GM18873 (cell line): Measurements from ENCODE around the gene MAST4.

ENCODE experiments used
- ATAC-seq: cut with Tn5 transposase; IDR thresholded peaks from one replicate; pipeline ENCODE4 v1.9.1; 2021; ENCODE audit warnings: mild to moderate bottlenecking, moderate library complexity, moderate number of reproducible peaks; ENCODE audit not compliant: unreplicated experiment, low FRiP score

MAST4 gene

GRCh38 chr5:67214707-67215447 is 618.7 kb downstream of the MAST4 start:
- no peak for ATAC-seq

GRCh38 chr5:67215519-67216471 is 619.6 kb downstream of the MAST4 start:
- peak; percentile 100 for ATAC-seq

DNA sequence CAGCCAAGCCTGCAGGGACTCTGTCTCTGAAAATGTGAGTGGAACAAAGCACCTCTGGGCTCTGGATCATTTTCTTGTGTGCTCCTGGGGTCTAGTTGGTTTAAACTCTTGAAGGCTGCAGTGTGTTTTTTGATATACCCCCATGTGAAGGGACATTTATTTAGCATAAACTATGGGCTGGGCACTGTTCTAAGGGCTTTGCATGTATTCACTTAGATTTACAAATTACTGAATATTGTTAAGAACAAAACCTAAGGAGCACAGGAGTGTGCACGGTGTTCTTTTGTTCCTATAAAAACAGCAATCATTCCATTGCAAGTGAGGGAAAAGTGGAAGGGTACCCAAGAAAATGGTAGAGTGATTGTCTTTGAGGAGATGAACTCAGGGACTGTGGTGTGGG is 620.4 kb downstream of the MAST4 start:
- no peak for ATAC-seq
